Endodermal cell (in vitro differentiated cells): Measurements from ENCODE around the gene KCNN3. TPM values are rescaled to one million over a fixed set of nuclear protein-coding genes. Genes with fewer than 3 reads are reported as not detected.

Experiments used
- DNase-seq: peaks from one replicate; pipeline ENCODE4 v3.0.0-alpha.2; 2017
- H3K27ac ChIP-seq: 2 replicates; pipeline ENCODE4 v1.5.1; 2013; ENCODE audit warnings: mild to moderate bottlenecking, low read depth, low read length, moderate library complexity
- H3K27me3 ChIP-seq: 2 replicates; pipeline ENCODE4 v1.6.1; 2013; ENCODE audit warnings: mild to moderate bottlenecking, low read length, moderate library complexity; ENCODE audit not compliant: insufficient read depth, control insufficient read depth, poor library complexity, severe bottlenecking
- H3K36me3 ChIP-seq: 2 replicates; pipeline ENCODE4 v1.7.0; 2013; ENCODE audit warnings: mild to moderate bottlenecking, low read length, moderate library complexity; ENCODE audit not compliant: control insufficient read depth, insufficient read depth
- H3K4me1 ChIP-seq: one replicate; pipeline ENCODE4 v1.7.0; 2013; ENCODE audit warnings: low read length; ENCODE audit not compliant: control insufficient read depth, insufficient read depth
- H3K4me3 ChIP-seq: 2 replicates; pipeline ENCODE4 v1.5.1; 2013; ENCODE audit warnings: mild to moderate bottlenecking, low read length, moderate library complexity
- H3K9ac ChIP-seq: 2 replicates; pipeline ENCODE4 v1.6.1; 2013; ENCODE audit warnings: mild to moderate bottlenecking, low read length, moderate library complexity; ENCODE audit not compliant: poor library complexity, severe bottlenecking; ENCODE audit errors: extremely low read depth
- H3K9me3 ChIP-seq: 2 replicates; pipeline ENCODE4 v1.6.1; 2013; ENCODE audit warnings: mild to moderate bottlenecking, low read length, moderate library complexity; ENCODE audit not compliant: control insufficient read depth
- H3K27ac Mint-ChIP-seq: 2 replicates; pipeline ENCODE4 v1.8.0; 2020; ENCODE audit warnings: mixed read lengths
- H3K27me3 Mint-ChIP-seq: 2 replicates; pipeline ENCODE4 v1.8.0; 2021; ENCODE audit warnings: mild to moderate bottlenecking, mixed read lengths; ENCODE audit not compliant: insufficient read depth
- H3K36me3 Mint-ChIP-seq: 2 replicates; pipeline ENCODE4 v1.8.0; 2020; ENCODE audit warnings: low read depth, mixed read lengths
- H3K4me1 Mint-ChIP-seq: 2 replicates; pipeline ENCODE4 v1.8.0; 2020; ENCODE audit warnings: mixed read lengths
- H3K4me3 Mint-ChIP-seq: 2 replicates; pipeline ENCODE4 v1.8.0; 2020; ENCODE audit warnings: mild to moderate bottlenecking, moderate library complexity, mixed read lengths
- H3K9me3 Mint-ChIP-seq: 2 replicates; pipeline ENCODE4 v1.8.0; 2020; ENCODE audit warnings: mild to moderate bottlenecking, mixed read lengths
- WGBS, 2 experiments: methylation state at CpG; one replicate each; pipeline versions ENCODE4 v1.1.5 to v1.1.7; 2013; ENCODE audit warnings: missing lambda C conversion rate in 2 of 2, mixed read lengths in 1 of 2; ENCODE audit not compliant: insufficient coverage in 1 of 2, insufficient read length in 1 of 2; 5-methylcytosine and 5-hydroxymethylcytosine counted together
- total RNA-seq, 2 donors: library from RNA; stranded (reverse); fragmentation: NEBNext Ultra II Directional in 1 of 2; extraction: Animal tissue kit (Norgen Biotek cat#: 25700) in 1 of 2; gene quantifications; 2 replicates in 1 of 2; 3 replicates in 1 of 2; pipeline ENCODE4 v1.2.1, GENCODE V29; 2021
- TF ChIP-seq, protein P1 (sequence below): fragments of 200-600 bp; sonication (generic); conservative IDR thresholded peaks from 2 replicates; pipeline ENCODE4 v1.5.0; 2021; ENCODE audit warnings: antibody characterized with exemption, mild to moderate bottlenecking

The KCNN3 gene
- total RNA-seq, 2 donors from 2014 or later, result 0.57 to 0.75 TPM

DNA sequence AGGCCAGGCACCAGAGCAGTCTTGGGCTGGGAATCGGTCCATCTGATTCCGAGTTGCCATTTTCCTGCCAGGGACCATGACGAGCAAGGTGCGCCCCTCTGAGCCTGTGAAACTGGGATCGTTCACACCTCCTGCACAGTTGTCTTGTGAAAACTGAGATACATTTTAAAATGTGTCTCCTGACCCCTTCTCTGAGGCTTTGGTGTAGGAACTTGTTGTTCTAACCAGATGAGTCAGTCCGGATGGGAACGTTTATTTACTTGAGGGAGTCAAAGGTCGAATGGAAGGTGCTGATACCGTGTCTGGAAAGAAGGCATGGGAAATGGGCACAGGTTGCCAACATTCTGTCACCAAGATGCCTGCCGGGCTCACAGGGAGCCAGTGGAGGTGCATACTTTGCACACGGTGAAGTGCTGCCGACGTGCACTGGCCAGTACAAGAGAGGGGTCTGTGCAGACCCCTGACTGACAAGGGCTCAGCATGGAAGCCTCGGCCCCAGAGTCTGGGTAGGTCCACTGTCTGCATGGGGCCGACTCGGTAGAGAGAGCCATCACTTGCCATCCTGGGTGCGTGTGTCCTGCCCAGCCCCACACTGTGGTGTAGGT, 7.4 kb upstream of the KCNN3 start:
- Histone ChIP-seq H3K27ac (no peak overlapping the region), H3K27me3 (peaks cover 4% of the 10 kb centered on the region), H3K36me3 (no peaks in the 10 kb centered on the region), H3K4me3 (no peak overlapping the region), H3K4me1 (peaks cover 3% of the 10 kb centered on the region), H3K9me3 (no peaks in the 10 kb centered on the region), H3K9ac (no peak overlapping the region)
- WGBS, 2 experiments, result 88 to 93% methylated on average over 15 to 17 of the region's 17 CpGs
- H3K36me3 Mint-ChIP-seq, result no peaks in the 10 kb centered on the region
- H3K27me3 Mint-ChIP-seq, result peaks cover 4% of the 10 kb centered on the region
- no peak overlapping the region for H3K4me3 Mint-ChIP-seq
- TF ChIP-seq, protein P1, sequence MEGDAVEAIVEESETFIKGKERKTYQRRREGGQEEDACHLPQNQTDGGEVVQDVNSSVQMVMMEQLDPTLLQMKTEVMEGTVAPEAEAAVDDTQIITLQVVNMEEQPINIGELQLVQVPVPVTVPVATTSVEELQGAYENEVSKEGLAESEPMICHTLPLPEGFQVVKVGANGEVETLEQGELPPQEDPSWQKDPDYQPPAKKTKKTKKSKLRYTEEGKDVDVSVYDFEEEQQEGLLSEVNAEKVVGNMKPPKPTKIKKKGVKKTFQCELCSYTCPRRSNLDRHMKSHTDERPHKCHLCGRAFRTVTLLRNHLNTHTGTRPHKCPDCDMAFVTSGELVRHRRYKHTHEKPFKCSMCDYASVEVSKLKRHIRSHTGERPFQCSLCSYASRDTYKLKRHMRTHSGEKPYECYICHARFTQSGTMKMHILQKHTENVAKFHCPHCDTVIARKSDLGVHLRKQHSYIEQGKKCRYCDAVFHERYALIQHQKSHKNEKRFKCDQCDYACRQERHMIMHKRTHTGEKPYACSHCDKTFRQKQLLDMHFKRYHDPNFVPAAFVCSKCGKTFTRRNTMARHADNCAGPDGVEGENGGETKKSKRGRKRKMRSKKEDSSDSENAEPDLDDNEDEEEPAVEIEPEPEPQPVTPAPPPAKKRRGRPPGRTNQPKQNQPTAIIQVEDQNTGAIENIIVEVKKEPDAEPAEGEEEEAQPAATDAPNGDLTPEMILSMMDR, result no peak
- no peaks in the 10 kb centered on the region for H3K9me3 Mint-ChIP-seq
- H3K27ac Mint-ChIP-seq, result no peak overlapping the region
- peaks cover 5% of the 10 kb centered on the region for H3K4me1 Mint-ChIP-seq
- peak; percentile 46 for DNase-seq

DNA sequence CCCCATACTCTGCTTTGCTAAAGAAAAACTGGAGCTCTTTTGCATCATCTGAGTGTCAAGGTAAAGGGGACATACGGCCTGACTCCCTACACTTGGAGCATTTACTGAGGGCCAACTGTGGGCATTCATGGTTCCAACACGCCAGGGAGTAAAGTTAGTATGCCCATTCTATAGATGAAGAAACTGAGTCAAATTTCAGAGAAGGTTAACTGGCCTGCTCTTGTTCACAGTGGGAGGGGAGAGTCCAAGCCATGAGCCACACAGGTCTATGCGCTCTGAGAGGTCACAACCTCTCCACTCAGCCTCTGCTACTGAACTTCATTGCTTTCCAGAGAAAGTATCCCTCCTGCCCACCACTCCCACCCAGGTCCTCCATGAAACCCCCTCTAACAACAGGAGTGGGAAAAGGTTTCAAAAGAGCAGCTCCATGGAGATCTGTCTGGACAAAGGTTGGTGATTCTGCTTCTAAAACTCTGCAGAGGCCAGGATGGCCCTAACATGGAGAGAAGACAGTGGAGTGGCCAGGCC, 6.8 kb upstream of the KCNN3 start:
- Histone ChIP-seq H3K4me1 (peaks cover 2% of the 10 kb centered on the region), H3K9ac (no peak overlapping the region), H3K27ac (no peak overlapping the region), H3K9me3 (no peaks in the 10 kb centered on the region), H3K4me3 (no peak overlapping the region), H3K27me3 (peaks cover 4% of the 10 kb centered on the region), H3K36me3 (no peaks in the 10 kb centered on the region)
- peaks cover 4% of the 10 kb centered on the region for H3K27me3 Mint-ChIP-seq
- DNase-seq, result no peak
- H3K4me1 Mint-ChIP-seq, result peaks cover 5% of the 10 kb centered on the region
- no peaks in the 10 kb centered on the region for H3K9me3 Mint-ChIP-seq
- H3K36me3 Mint-ChIP-seq, result no peaks in the 10 kb centered on the region
- TF ChIP-seq, protein P1, result no peak
- no peak overlapping the region for H3K27ac Mint-ChIP-seq
- H3K4me3 Mint-ChIP-seq, result no peak overlapping the region
- WGBS, 2 experiments, result 91 to 93% methylated on average over 2 to 3 of the region's 3 CpGs

DNA sequence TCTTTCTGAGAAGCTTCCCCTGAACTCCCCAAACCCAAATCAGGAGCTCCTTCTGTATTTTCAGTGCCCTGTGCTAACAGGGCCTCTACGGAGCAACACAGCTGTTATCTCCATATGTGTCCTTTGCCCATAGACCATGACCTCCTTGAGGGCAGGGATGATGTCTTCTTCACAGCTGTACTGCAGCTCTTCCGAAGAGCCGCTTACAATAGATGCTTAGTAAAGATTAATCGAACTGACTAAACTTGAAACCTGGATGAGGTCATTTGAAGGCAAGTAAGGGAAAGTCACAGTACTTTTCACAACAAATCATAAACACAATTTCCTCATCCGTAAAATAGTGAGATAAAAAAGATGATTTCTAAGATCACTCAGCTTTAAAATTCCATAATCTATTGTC, 4.4 kb upstream of the KCNN3 start:
- no peaks in the 10 kb centered on the region for H3K36me3 Mint-ChIP-seq
- H3K27me3 ChIP-seq, result peaks cover 4% of the 10 kb centered on the region
- WGBS, 2 experiments, result 93 to 100% methylated on average over 1 to 5 of the region's 5 CpGs
- no peaks in the 10 kb centered on the region for H3K4me1 ChIP-seq
- no peak overlapping the region for H3K9ac ChIP-seq
- H3K4me3 Mint-ChIP-seq, result no peak overlapping the region
- H3K36me3 ChIP-seq, result no peaks in the 10 kb centered on the region
- TF ChIP-seq, protein P1, result no peak
- H3K4me1 Mint-ChIP-seq, result peaks cover 7% of the 10 kb centered on the region
- no peak overlapping the region for H3K27ac ChIP-seq
- H3K27ac Mint-ChIP-seq, result no peak overlapping the region
- no peaks in the 10 kb centered on the region for H3K9me3 ChIP-seq
- no peak for DNase-seq
- no peak overlapping the region for H3K4me3 ChIP-seq
- peaks cover 10% of the 10 kb centered on the region for H3K27me3 Mint-ChIP-seq
- no peaks in the 10 kb centered on the region for H3K9me3 Mint-ChIP-seq
